ENCODE results near the gene SPATA20.

DNA sequence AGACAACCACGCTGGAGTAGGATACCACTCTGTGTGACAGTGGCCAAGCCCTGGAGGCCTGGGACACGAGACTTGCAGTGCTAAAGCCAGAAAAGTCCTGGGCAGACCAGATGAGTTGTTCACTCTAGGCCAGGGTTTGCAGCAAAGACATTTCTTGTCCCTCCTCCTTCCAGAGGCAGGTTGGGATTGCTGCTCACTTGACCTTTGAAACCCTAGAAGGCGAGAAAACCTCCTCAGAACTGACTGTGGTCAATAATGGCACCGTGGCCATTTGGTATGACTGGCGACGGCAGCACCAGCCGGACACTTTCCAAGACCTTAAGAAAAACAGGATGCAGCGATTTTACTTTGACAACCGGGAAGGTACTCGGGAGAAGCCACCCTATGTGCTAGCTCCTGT, 24.2 kb upstream of the SPATA20 start:
- TF ChIP-seq, protein P1, sequence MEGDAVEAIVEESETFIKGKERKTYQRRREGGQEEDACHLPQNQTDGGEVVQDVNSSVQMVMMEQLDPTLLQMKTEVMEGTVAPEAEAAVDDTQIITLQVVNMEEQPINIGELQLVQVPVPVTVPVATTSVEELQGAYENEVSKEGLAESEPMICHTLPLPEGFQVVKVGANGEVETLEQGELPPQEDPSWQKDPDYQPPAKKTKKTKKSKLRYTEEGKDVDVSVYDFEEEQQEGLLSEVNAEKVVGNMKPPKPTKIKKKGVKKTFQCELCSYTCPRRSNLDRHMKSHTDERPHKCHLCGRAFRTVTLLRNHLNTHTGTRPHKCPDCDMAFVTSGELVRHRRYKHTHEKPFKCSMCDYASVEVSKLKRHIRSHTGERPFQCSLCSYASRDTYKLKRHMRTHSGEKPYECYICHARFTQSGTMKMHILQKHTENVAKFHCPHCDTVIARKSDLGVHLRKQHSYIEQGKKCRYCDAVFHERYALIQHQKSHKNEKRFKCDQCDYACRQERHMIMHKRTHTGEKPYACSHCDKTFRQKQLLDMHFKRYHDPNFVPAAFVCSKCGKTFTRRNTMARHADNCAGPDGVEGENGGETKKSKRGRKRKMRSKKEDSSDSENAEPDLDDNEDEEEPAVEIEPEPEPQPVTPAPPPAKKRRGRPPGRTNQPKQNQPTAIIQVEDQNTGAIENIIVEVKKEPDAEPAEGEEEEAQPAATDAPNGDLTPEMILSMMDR (conservative IDR thresholded peaks at IDR 0.05) = no peak
- TF ChIP-seq ZFX (IDR thresholded peaks at IDR 0.05) = no peak
